ENCODE results near the gene PIP4K2C. TPM values are rescaled to one million over a fixed set of nuclear protein-coding genes. Genes with fewer than 3 reads are reported as not detected.

The PIP4K2C gene
- total RNA-seq, 1 experiment from 2014 or later: 88.6 TPM

DNA sequence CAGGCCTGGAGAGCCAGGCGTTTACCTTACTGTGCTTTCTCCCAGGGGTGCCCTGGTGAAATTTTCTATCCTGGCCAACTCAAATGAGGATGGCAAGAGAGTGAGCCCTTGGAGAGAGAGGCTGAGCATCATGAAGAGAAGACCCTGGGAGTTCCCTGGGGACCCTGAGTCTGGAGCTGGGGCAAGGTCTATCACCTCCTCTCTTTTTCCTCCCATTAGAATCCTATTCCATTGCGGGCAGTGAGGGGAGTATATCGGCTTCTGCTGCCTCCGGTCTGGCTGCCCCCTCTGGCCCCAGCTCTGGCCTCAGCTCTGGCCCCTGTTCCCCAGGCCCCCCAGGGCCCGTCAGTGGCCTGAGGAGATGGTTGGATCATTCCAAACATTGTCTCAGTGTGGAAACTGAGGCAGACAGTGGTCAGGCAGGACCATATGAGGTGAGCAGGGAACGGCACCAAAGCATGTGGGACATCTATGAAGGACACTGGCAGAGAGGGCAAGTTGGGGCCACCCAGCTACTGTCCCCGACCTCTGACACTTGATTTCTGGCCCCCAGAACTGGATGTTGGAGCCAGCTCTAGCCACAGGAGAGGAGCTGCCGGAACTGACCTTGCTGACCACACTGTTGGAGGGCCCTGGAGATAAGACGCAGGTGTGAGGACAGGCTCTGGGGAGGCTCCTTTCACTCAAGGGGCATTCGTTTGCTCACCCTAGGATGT is 21.9 kb downstream of the PIP4K2C start:
- H3K9me2 ChIP-seq (replicated peaks; ENCODE audit: low read length): no peaks in the 10 kb centered on the region
- no peaks in the 10 kb centered on the region for H3K9me3 ChIP-seq (ENCODE audit: low read length)
- no peak overlapping the region for H3K27ac ChIP-seq (ENCODE audit: low read length)
- TF ChIP-seq EZH2phosphoT487 (IDR thresholded peaks at IDR 0.05; ENCODE audit: borderline replicate concordance, low read length): no peak
- no peak for TF ChIP-seq EZH2 (IDR thresholded peaks at IDR 0.05; ENCODE audit: low read length, unreplicated experiment)
- TF ChIP-seq CTCF (conservative IDR thresholded peaks at IDR 0.05; ENCODE audit: low read depth, low read length): no peak
- DNase-seq: no peak
- H3K79me2 ChIP-seq (ENCODE audit: low read length): no peaks in the 10 kb centered on the region
- H3K4me1 ChIP-seq (ENCODE audit: insufficient read depth, low read length): peaks cover 9% of the 10 kb centered on the region; the same call in 1 of the 2 replicates
- H3K27me3 ChIP-seq (ENCODE audit: low read length): no peaks in the 10 kb centered on the region
- no peak for ATAC-seq
- intact Hi-C loops (cut with micrococcal nuclease): no loop called here
- H3K36me3 ChIP-seq (ENCODE audit: low read depth, low read length): no peaks in the 10 kb centered on the region
- CTCF ChIA-PET: no interaction called here
- H2AFZ ChIP-seq (ENCODE audit: low read length): no peak overlapping the region
- BruUV-seq (replicated peaks): no TSS peak
- no peaks in the 10 kb centered on the region for H3F3A ChIP-seq (ENCODE audit: low read length, unreplicated experiment)
- H3K9ac ChIP-seq (ENCODE audit: low read length): no peak overlapping the region
- H3K4me3 ChIP-seq (ENCODE audit: low read length): no peak overlapping the region
- POLR2A ChIA-PET (ENCODE audit: unreplicated experiment): no interaction called here
- no peaks in the 10 kb centered on the region for H4K20me1 ChIP-seq (ENCODE audit: low read length)
- H3K4me2 ChIP-seq (ENCODE audit: low read length): no peak overlapping the region

- H3K27ac ChIP-seq (ENCODE audit: low read length): no peak overlapping the region
- no peaks in the 10 kb centered on the region for H3K36me3 ChIP-seq (ENCODE audit: low read depth, low read length)
- H3F3A ChIP-seq (ENCODE audit: low read length, unreplicated experiment): no peaks in the 10 kb centered on the region
- H2AFZ ChIP-seq (ENCODE audit: low read length): no peak overlapping the region
- intact Hi-C loops (cut with micrococcal nuclease): no loop called here
- DNase-seq (no peak), ATAC-seq (no peak)
- no peaks in the 10 kb centered on the region for H3K9me2 ChIP-seq (replicated peaks; ENCODE audit: low read length)
- BruUV-seq (replicated peaks): no TSS peak
- H3K9ac ChIP-seq (ENCODE audit: low read length): no peak overlapping the region
- no peaks in the 10 kb centered on the region for H3K79me2 ChIP-seq (ENCODE audit: low read length)
- H4K20me1 ChIP-seq (ENCODE audit: low read length): no peaks in the 10 kb centered on the region
- no peaks in the 10 kb centered on the region for H3K9me3 ChIP-seq (ENCODE audit: low read length)
- H3K4me3 ChIP-seq (ENCODE audit: low read length): no peak overlapping the region
- no peak overlapping the region for H3K4me2 ChIP-seq (ENCODE audit: low read length)
- TF ChIP-seq EZH2 (IDR thresholded peaks at IDR 0.05; ENCODE audit: low read length, unreplicated experiment): no peak
- no peak for TF ChIP-seq EZH2phosphoT487 (IDR thresholded peaks at IDR 0.05; ENCODE audit: borderline replicate concordance, low read length)
- no peak for TF ChIP-seq CTCF (conservative IDR thresholded peaks at IDR 0.05; ENCODE audit: low read depth, low read length)
- CTCF ChIA-PET: no interaction called here
- H3K27me3 ChIP-seq (ENCODE audit: low read length): no peaks in the 10 kb centered on the region
- POLR2A ChIA-PET (ENCODE audit: unreplicated experiment): no interaction called here
- peaks cover 9% of the 10 kb centered on the region; the same call in 1 of the 2 replicates for H3K4me1 ChIP-seq (ENCODE audit: insufficient read depth, low read length)
Measured at GRCh38 chr12:57613427-57614109, 22.6 kb downstream of the PIP4K2C start.

Measured in PC-3 (cell line).